Neural crest cell (in vitro differentiated cells): ENCODE measurements around the gene IPO13. TPM values are rescaled to one million over a fixed set of nuclear protein-coding genes. Genes with fewer than 3 reads are reported as not detected.

Experiments
- DNase-seq: peaks from one replicate; pipeline ENCODE4 v3.0.0; 2021; ENCODE audit warnings: low read depth, mixed read lengths, low spot score
- H3K27ac Mint-ChIP-seq: one replicate; pipeline ENCODE4 v1.8.0; 2021; ENCODE audit warnings: mild to moderate bottlenecking, mixed read lengths; ENCODE audit not compliant: unreplicated experiment
- H3K27me3 Mint-ChIP-seq: 2 replicates; pipeline ENCODE4 v1.8.0; 2021; ENCODE audit warnings: low read depth, mild to moderate bottlenecking, mixed read lengths
- H3K36me3 Mint-ChIP-seq: 2 replicates; pipeline ENCODE4 v1.8.0; 2021; ENCODE audit warnings: low read depth, mild to moderate bottlenecking, mixed read lengths
- H3K4me1 Mint-ChIP-seq: 2 replicates; pipeline ENCODE4 v1.8.0; 2021; ENCODE audit warnings: mixed read lengths
- H3K4me3 Mint-ChIP-seq: one replicate; pipeline ENCODE4 v1.8.0; 2021; ENCODE audit warnings: mild to moderate bottlenecking, mixed read lengths
- H3K9me3 Mint-ChIP-seq: 2 replicates; pipeline ENCODE4 v1.8.0; 2021; ENCODE audit warnings: mixed read lengths
- total RNA-seq: library from RNA; stranded (reverse); gene quantifications from 2 replicates; pipeline ENCODE4 v1.2.1, GENCODE V29; 2021
- TF ChIP-seq, protein P1 (sequence below): fragments of 200-600 bp; sonication (generic); conservative IDR thresholded peaks from 2 replicates; pipeline ENCODE4 v1.5.0; 2021; ENCODE audit warnings: antibody characterized with exemption, mild to moderate bottlenecking

IPO13 gene
- total RNA-seq, 1 donor from 2014 or later: 44.1 TPM

DNA sequence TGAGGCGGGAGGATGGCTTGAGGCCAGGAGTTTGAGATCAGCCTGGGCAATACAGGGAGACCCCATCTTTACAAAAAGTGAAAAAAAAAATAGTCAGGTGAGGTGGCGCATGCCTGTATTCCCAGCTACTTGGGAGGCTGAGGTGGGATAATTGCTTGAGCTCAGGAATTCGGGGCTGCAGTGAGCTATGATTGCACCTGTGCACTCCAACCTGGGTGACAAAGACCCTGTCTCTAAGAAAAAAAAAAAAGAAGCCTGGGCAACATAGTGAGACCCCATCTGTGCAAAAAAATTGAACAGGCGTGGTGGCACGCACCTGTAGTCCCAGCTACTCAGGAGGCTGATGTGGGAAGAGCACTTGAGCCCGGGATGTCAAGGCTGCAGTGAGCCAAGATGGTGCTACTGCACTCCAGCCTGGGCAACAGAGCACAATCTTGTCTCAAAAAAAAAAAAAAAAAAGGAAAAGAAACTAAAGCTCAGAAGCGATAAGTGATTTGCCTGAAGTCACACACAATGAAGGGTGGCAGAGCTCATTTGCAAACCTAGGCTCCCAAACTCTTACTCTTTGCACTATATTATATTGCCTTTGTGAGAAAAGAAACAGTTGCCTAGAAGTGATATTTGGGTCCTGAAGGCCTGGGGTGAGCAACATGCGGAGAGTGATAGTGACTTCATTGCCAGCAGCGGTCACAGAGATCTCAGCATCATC lies 46.6 kb downstream of the IPO13 start:
- peak overlapping the region; percentile 64 for H3K4me3 Mint-ChIP-seq
- TF ChIP-seq, protein P1, sequence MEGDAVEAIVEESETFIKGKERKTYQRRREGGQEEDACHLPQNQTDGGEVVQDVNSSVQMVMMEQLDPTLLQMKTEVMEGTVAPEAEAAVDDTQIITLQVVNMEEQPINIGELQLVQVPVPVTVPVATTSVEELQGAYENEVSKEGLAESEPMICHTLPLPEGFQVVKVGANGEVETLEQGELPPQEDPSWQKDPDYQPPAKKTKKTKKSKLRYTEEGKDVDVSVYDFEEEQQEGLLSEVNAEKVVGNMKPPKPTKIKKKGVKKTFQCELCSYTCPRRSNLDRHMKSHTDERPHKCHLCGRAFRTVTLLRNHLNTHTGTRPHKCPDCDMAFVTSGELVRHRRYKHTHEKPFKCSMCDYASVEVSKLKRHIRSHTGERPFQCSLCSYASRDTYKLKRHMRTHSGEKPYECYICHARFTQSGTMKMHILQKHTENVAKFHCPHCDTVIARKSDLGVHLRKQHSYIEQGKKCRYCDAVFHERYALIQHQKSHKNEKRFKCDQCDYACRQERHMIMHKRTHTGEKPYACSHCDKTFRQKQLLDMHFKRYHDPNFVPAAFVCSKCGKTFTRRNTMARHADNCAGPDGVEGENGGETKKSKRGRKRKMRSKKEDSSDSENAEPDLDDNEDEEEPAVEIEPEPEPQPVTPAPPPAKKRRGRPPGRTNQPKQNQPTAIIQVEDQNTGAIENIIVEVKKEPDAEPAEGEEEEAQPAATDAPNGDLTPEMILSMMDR: no peak
- H3K36me3 Mint-ChIP-seq: no peaks in the 10 kb centered on the region
- H3K27me3 Mint-ChIP-seq: peaks cover 4% of the 10 kb centered on the region
- DNase-seq: no peak
- H3K9me3 Mint-ChIP-seq: no peaks in the 10 kb centered on the region
- H3K27ac Mint-ChIP-seq: no peak overlapping the region
- peaks cover 23% of the 10 kb centered on the region for H3K4me1 Mint-ChIP-seq

- H3K4me3 Mint-ChIP-seq: peak overlapping the region; percentile 32
- no peaks in the 10 kb centered on the region for H3K9me3 Mint-ChIP-seq
- H3K4me1 Mint-ChIP-seq: peaks cover 23% of the 10 kb centered on the region
- TF ChIP-seq, protein P1: no peak
- DNase-seq: no peak
- no peak overlapping the region for H3K27ac Mint-ChIP-seq
- no peaks in the 10 kb centered on the region for H3K36me3 Mint-ChIP-seq
- H3K27me3 Mint-ChIP-seq: peaks cover 4% of the 10 kb centered on the region
Measured at GRCh38 chr1:43994071-43994470, 47.3 kb downstream of the IPO13 start.

DNA sequence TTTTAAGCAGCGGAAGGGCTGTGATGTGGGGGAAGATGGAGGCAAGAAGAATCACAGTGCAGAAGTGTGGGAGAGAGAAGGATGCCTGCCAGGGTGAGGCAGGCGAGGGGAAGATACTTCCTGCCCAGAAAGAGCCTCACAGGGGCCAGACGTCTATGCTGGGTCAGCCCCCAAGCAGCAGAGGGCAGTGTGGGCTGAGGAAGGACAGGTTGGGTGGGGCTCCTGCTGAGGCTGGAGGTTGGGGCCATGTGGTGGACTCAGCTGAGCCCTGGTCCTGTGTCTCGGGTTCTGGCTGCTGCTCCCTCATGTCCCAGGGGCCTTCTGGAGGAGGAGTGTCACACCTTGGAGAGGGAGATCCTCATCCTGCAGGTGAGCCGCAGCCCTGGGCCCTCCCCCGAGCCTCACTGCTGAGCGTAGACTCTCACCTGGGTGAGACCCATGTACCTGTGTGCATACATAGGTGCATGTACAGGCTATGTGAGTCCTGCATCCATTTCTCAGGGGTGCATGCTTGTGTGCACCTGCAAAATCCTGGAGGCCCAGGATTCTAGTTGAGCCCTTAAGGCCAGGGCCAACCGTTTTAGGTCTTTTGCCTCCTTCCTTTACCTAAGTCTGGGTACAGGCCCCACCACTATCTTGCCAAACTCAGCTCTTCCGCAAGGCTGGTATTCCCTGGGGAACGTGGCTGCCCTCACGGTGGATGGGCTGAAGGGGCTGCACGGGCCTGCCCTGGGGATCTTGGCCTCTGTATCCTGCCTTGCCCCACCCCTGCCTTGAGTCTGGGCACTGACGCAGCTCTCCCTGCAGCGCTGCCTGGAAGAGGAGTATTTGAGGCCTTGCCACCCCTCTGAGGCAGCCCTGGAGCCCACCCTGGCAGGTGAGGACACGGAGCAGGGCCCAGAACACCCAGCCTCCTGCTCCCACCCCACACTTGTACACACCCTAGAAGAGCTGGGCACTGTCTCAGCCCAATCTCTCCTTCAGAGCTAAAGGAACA lies 48.3 kb downstream of the IPO13 start:
- TF ChIP-seq, protein P1: peak; percentile 47
- H3K36me3 Mint-ChIP-seq: no peaks in the 10 kb centered on the region
- H3K27me3 Mint-ChIP-seq: peaks cover 4% of the 10 kb centered on the region
- no peaks in the 10 kb centered on the region for H3K9me3 Mint-ChIP-seq
- no peak for DNase-seq
- peak overlapping the region; percentile 25 for H3K4me3 Mint-ChIP-seq
- H3K27ac Mint-ChIP-seq: no peak overlapping the region
- peaks cover 23% of the 10 kb centered on the region for H3K4me1 Mint-ChIP-seq

DNA sequence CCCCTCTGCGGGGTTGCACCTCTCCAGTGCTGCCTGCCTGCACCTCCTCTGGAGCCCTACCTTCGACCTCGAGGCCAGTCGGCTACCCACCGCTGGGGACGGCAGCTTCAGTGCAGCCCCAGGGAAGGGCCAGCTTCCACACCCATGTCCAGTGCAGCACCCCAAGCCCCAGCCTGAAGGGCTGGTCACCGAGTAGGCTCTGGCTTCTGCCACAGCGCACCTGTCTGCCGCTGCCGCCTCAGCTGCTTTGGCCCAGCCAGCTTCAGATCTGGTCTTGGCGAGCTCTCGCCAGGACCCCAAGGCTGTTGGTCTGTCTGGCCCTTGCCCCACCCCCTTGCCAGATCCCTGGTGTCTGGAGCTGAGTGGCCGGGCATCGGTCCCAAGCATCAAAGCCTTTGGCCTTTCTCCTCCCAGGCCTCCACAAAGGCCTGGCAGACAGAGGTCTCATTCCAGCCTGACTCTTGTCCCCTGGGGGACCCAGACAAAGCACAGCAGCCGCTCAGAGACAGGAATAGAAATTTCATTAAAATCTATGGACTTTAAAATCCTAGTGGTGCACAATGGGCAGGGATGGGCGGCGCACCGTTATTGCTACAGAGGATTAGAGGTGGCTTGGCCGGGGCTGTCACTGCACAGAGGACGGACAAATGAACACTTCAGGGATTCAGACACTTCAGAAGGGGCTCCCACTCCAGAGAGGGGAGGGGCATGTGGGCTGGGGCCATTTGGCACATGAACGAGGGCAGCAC lies 49.4 kb downstream of the IPO13 start:
- peaks cover 20% of the 10 kb centered on the region for H3K4me1 Mint-ChIP-seq
- no peak for DNase-seq
- no peaks in the 10 kb centered on the region for H3K36me3 Mint-ChIP-seq
- no peaks in the 10 kb centered on the region for H3K9me3 Mint-ChIP-seq
- peak overlapping the region; percentile 23 for H3K4me3 Mint-ChIP-seq
- TF ChIP-seq, protein P1: no peak
- H3K27ac Mint-ChIP-seq: peak overlapping the region; percentile 81
- H3K27me3 Mint-ChIP-seq: peaks cover 4% of the 10 kb centered on the region

GRCh38 chr1:43996733-43997115 lies 50.0 kb downstream of the IPO13 start:
- no peak for DNase-seq
- TF ChIP-seq, protein P1: no peak
- Mint-ChIP-seq H3K4me3 (peak overlapping the region; percentile 23), H3K36me3 (no peaks in the 10 kb centered on the region), H3K4me1 (peaks cover 16% of the 10 kb centered on the region), H3K27me3 (peaks cover 4% of the 10 kb centered on the region), H3K9me3 (no peaks in the 10 kb centered on the region), H3K27ac (peak overlapping the region; percentile 81)
